ENCODE data around the gene HLA-DRB5.

DNA sequence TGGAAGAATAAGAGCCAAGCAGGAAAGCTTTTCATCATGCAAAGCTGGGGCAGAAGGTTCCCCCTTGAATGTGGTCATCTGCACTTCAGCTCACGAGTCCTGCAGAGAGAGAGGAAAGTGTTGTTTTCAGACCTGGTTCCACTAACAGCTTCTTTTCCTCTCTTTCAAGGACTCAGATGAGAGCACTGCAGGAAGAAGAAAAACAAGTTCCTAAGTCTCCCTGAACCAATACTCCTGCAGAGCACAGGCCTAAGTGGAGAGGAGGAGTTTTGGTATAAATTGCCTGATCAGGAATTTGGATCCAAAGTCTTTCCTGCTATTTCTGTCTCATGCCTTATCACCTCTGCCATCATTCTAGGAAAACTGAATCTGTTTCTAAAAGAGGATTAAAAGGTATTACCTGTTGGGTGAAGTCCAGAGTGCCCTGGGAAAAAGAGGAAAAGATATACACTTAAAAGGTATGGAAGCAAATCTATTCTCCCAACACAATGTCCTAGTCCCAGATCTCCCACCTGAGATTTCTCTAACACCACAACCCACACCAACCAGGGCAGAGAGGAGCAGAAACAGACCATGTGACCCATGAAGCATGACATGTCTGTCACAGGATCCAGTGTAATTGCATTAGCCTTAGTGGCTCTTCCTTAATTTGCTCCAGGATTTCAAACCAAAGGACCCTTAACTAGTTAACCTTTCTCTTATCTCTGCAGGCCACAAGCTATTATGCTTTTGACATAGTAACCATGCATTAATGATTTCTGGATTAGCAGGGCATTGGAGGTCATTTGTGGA lies 12.2 kb downstream of the HLA-DRB5 start:
- TF ChIP-seq, protein P1, sequence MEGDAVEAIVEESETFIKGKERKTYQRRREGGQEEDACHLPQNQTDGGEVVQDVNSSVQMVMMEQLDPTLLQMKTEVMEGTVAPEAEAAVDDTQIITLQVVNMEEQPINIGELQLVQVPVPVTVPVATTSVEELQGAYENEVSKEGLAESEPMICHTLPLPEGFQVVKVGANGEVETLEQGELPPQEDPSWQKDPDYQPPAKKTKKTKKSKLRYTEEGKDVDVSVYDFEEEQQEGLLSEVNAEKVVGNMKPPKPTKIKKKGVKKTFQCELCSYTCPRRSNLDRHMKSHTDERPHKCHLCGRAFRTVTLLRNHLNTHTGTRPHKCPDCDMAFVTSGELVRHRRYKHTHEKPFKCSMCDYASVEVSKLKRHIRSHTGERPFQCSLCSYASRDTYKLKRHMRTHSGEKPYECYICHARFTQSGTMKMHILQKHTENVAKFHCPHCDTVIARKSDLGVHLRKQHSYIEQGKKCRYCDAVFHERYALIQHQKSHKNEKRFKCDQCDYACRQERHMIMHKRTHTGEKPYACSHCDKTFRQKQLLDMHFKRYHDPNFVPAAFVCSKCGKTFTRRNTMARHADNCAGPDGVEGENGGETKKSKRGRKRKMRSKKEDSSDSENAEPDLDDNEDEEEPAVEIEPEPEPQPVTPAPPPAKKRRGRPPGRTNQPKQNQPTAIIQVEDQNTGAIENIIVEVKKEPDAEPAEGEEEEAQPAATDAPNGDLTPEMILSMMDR (IDR thresholded peaks at IDR 0.05; ENCODE audit: extremely low read depth in 1 of 2, insufficient read depth in 1 of 2, low read depth in 1 of 2, low read length in 2 of 2), result no peak
- TF ChIP-seq POLR2AphosphoS5 (IDR thresholded peaks at IDR 0.05; ENCODE audit: insufficient read depth, low read depth, low read length) (no peak), EZH2 (IDR thresholded peaks at IDR 0.05; ENCODE audit: borderline replicate concordance, low read depth, low read length, severe bottlenecking) (no peak), POLR2A (IDR thresholded peaks at IDR 0.05; ENCODE audit: low read depth, low read length) (no peak), MYC (IDR thresholded peaks at IDR 0.05; ENCODE audit: low read depth, low read length) (no peak), FOS (IDR thresholded peaks at IDR 0.05; ENCODE audit: borderline replicate concordance, insufficient read depth, low read length) (no peak), JUN (IDR thresholded peaks at IDR 0.05; ENCODE audit: borderline replicate concordance, insufficient read depth, insufficient read length, low read depth) (no peak)
- TF ChIP-seq, protein P2, sequence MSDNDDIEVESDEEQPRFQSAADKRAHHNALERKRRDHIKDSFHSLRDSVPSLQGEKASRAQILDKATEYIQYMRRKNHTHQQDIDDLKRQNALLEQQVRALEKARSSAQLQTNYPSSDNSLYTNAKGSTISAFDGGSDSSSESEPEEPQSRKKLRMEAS (IDR thresholded peaks at IDR 0.05; ENCODE audit: insufficient read depth, insufficient read length), result no peak
